CD4-positive, alpha-beta memory T cell (primary cell): ENCODE results near the gene JMJD8. TPM values are rescaled to one million over a fixed set of nuclear protein-coding genes. Genes with fewer than 3 reads are reported as not detected.

Experiments used
- CTCF ChIA-PET: fragments of 350-600 bp; sonication (Branson Sonifier 250); formaldehyde crosslinking; loops from one replicate; lab custom pipeline; 2021; ENCODE audit warnings: inconsistent platforms; ENCODE audit not compliant: partially characterized antibody; lab: Charles Lee
- POLR2A ChIA-PET: fragments of 350-600 bp; sonication (Branson Sonifier 250); formaldehyde crosslinking; loops from one replicate; lab custom pipeline; 2021; ENCODE audit not compliant: partially characterized antibody; lab: Charles Lee
- DNase-seq, 5 donors: peaks; one replicate each; pipeline versions ENCODE4 v3.0.0 to v3.0.0-alpha.2; 2020 to 2022; ENCODE audit warnings: mixed read lengths in 1 of 5
- H3K27ac ChIP-seq: one replicate; pipeline ENCODE4 v1.7.0; 2013; ENCODE audit warnings: low read depth, low read length
- H3K27me3 ChIP-seq: 2 replicates; pipeline ENCODE4 v1.7.0; 2013; ENCODE audit warnings: mild to moderate bottlenecking, low read length, moderate library complexity; ENCODE audit not compliant: insufficient read depth
- H3K36me3 ChIP-seq: 2 replicates; pipeline ENCODE4 v1.7.0; 2013; ENCODE audit warnings: mild to moderate bottlenecking, low read length, moderate library complexity; ENCODE audit not compliant: insufficient read depth
- H3K4me1 ChIP-seq: 2 replicates; pipeline ENCODE4 v1.7.0; 2013; ENCODE audit warnings: mild to moderate bottlenecking, low read length, moderate library complexity; ENCODE audit not compliant: insufficient read depth
- H3K4me3 ChIP-seq, 2 donors: one replicate each; pipeline ENCODE4 v1.7.0; 2013; ENCODE audit warnings: low read length in 2 of 2, mild to moderate bottlenecking in 1 of 2
- H3K9me3 ChIP-seq, 2 donors: one replicate each; pipeline ENCODE4 v1.7.0; 2013; ENCODE audit warnings: low read length in 2 of 2, control low read depth in 1 of 2; ENCODE audit not compliant: control insufficient read depth in 1 of 2
- H3K27ac Mint-ChIP-seq, 7 donors: one replicate each; pipeline ENCODE4 v1.8.0; 2020 to 2021; ENCODE audit warnings: mixed read lengths in 7 of 7, mild to moderate bottlenecking in 6 of 7, inconsistent platforms in 3 of 7, moderate library complexity in 3 of 7
- H3K27me3 Mint-ChIP-seq, 2 donors: one replicate each; pipeline ENCODE4 v1.8.0; 2020 to 2021; ENCODE audit warnings: mixed read lengths in 2 of 2
- H3K36me3 Mint-ChIP-seq, 2 donors: one replicate each; pipeline ENCODE4 v1.8.0; 2020 to 2021; ENCODE audit warnings: mixed read lengths in 2 of 2, inconsistent platforms in 1 of 2, mild to moderate bottlenecking in 1 of 2
- H3K4me1 Mint-ChIP-seq, 4 donors: one replicate each; pipeline ENCODE4 v1.8.0; 2020 to 2021; ENCODE audit warnings: mixed read lengths in 4 of 4, mild to moderate bottlenecking in 1 of 4
- H3K4me3 Mint-ChIP-seq, 8 donors: one replicate each; pipeline ENCODE4 v1.8.0; 2020 to 2021; ENCODE audit warnings: mixed read lengths in 8 of 8, mild to moderate bottlenecking in 7 of 8, moderate library complexity in 6 of 8, inconsistent platforms in 3 of 8
- H3K9me3 Mint-ChIP-seq, 8 donors: one replicate each; pipeline ENCODE4 v1.8.0; 2020 to 2021; ENCODE audit warnings: mixed read lengths in 8 of 8, mild to moderate bottlenecking in 5 of 8, inconsistent platforms in 3 of 8, moderate library complexity in 1 of 8
- intact Hi-C: fragments of 100-400 bp; cut with micrococcal nuclease; formaldehyde crosslinking; loops from one replicate; pipeline ENCODE4 v1.15.1; 2023
- polyA plus RNA-seq, 2 donors: library from polyadenylated mRNA; unstranded; fragments of 300-500 nt; fragmentation: Illumina TruSeq; gene quantifications; one replicate each; pipeline ENCODE4 v1.2.3, GENCODE V29; 2021
- total RNA-seq, 2 experiments: library from RNA; stranded (reverse); gene quantifications; one replicate each; pipeline ENCODE4 v1.2.3, GENCODE V29; 2021

JMJD8 gene
- total and polyA plus RNA-seq, 4 experiments from 2014 or later, result 43.9 to 60.3 (median 47.0) TPM

DNA sequence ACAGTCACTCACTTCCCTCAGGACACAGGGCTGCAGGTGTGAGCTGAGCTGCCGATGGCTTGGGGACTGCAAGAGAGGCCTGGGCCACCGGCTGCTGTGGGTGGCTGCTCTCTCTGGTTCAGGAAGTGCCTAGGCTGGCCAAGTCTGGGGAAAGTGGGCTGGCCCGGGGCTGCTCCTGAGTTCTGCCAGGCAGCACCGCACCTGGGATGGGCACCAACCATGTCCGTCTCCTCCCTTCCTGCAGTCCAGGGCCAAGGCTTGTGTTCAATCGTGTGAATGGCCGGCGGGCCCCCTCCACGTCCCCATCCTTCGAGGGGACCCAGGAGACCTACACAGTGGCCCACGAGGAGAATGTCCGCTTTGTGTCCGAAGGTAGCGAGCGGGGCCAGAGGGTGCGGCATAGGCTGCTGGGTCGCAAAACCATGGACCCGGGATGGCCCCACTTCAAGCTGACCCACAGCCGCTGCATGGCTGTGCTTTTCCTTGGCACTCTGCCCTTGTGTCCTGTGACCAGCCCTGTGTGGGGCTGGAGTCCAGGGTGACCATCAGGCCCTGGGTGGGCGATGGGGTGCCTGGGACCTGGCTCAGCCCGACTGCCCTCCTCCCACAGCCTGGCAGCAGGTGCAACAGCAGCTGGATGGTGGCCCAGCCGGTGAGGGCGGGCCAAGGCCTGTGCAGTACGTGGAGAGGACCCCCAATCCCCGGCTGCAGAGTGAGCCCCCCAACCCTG lies 36.8 kb downstream of the JMJD8 start:
- no peak overlapping the region for H3K27ac Mint-ChIP-seq
- CTCF ChIA-PET, result interaction anchor here (1.5 kb wide), 1 partner anchor 11 kb away, joined by 8 read pairs; the partner anchor contains the start of gene METTL26
- no peaks in the 10 kb centered on the region for H3K9me3 ChIP-seq
- POLR2A ChIA-PET, result interaction anchor here (0.8 to 1.4 kb wide), 6 partner anchors 9 to 48 kb away, joined by 3 to 8 read pairs (median 4); partner anchors contain the start of genes JMJD8, METTL26 and WDR24
- H3K9me3 Mint-ChIP-seq, result no peaks in the 10 kb centered on the region
- H3K4me1 ChIP-seq, result peaks cover 24% of the 10 kb centered on the region
- intact Hi-C loops, result loop anchor here (5.0 kb wide), 1 partner anchor 140 kb away; the partner anchor contains the start of genes CHTF18 and RPUSD1
- peaks cover 0 to 40% (median 8%) of the 10 kb centered on the region in 4 donors for H3K4me1 Mint-ChIP-seq
- no peaks in the 10 kb centered on the region for H3K36me3 Mint-ChIP-seq
- no peak overlapping the region for H3K27ac ChIP-seq
- no peaks in the 10 kb centered on the region for H3K36me3 ChIP-seq
- H3K4me3 Mint-ChIP-seq, result no peak overlapping the region
- no peak overlapping the region for H3K4me3 ChIP-seq
- H3K27me3 ChIP-seq, result no peaks in the 10 kb centered on the region
- DNase-seq, result no peak
- H3K27me3 Mint-ChIP-seq, result no peaks in the 10 kb centered on the region

DNA sequence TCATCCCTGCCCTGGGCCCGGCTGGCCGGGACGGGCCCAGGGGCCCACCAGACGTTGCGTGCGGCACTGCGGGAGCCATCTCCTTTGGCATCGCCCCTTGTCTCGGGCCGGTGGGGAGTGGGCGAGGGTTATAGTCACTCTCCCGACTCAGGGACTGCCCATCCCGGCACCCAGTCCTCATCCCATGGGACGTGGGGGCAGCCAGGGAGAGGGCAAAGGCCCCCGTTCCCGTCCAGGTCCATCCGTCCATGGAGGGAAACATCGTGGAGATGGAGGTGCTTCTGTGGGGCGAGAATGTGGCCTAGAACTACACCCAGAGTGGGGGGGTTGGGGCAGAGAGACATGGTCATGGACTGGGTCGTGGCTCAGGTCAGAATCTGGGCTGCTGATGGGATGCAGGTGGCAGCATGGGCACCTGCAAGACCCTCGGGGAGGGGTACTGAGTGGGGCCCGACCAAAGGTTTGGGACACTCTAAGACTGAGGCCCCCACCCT lies 37.4 kb downstream of the JMJD8 start:
- H3K27ac ChIP-seq, result no peak overlapping the region
- CTCF ChIA-PET, result no interaction called here
- H3K36me3 ChIP-seq, result no peaks in the 10 kb centered on the region
- H3K4me3 Mint-ChIP-seq, result peak overlapping the region in 1 of 8 donors; percentile 28
- H3K27me3 Mint-ChIP-seq, result no peaks in the 10 kb centered on the region
- DNase-seq, result no peak
- H3K27me3 ChIP-seq, result no peaks in the 10 kb centered on the region
- peaks cover 0 to 40% (median 8%) of the 10 kb centered on the region in 4 donors for H3K4me1 Mint-ChIP-seq
- H3K4me3 ChIP-seq, result no peak overlapping the region
- H3K9me3 ChIP-seq, result no peaks in the 10 kb centered on the region
- H3K36me3 Mint-ChIP-seq, result no peaks in the 10 kb centered on the region
- H3K4me1 ChIP-seq, result peaks cover 24% of the 10 kb centered on the region
- intact Hi-C loops, result loop anchor here (5.0 kb wide), 1 partner anchor 141 kb away; the partner anchor contains the start of genes CHTF18 and RPUSD1
- H3K9me3 Mint-ChIP-seq, result no peaks in the 10 kb centered on the region
- H3K27ac Mint-ChIP-seq, result peak overlapping the region in 2 of 7 donors; percentile 18 to 41
- POLR2A ChIA-PET, result interaction anchor here (1.3 kb wide), 1 partner anchor 10 kb away, joined by 4 read pairs; the partner anchor contains the start of gene METTL26

DNA sequence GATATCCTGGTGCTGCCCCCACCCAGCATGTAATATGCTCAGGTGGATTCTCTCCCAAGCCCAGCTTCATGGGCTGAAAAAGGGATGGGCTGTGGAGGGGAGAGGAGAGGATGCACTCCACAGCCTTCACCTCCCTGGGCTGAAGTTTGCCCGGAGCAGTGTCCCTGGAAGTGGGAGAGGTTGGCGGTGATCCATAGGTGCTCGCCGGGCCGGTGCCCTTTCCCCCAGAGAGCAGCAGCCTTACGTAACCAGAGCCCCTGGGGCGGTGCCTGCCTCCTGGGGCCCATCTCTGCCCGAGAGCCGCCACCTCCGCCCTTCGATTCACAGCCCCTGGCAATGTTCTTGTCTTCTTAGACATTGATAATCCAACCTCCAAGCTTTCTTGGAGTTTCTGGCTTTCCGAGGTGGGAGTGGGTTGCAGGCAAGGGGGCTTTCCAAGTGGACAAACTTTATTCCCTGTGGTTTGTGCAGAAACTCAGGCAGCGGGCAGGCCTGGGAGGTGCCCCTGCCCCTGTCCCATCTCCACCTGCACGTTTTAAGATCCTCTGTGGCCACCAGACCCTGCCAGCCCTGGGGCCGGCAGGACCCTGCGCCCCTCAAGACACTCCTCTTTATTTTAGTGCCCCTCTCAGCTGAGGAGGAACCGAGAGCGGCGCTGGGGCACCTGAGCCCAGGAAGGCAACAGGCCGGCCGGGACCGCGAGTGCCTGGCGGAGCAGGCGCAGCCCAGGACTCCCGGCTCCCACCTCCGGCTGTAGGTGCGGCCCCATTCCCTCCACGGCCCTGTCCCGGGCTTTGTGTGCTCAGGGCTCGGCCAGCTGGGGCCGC lies 38.1 kb downstream of the JMJD8 start:
- peak overlapping the region in 1 of 7 donors; percentile 69 for H3K27ac Mint-ChIP-seq
- peaks cover 0 to 40% (median 8%) of the 10 kb centered on the region in 4 donors for H3K4me1 Mint-ChIP-seq
- H3K9me3 ChIP-seq, result no peaks in the 10 kb centered on the region
- H3K36me3 Mint-ChIP-seq, result no peaks in the 10 kb centered on the region
- H3K36me3 ChIP-seq, result no peaks in the 10 kb centered on the region
- H3K4me3 Mint-ChIP-seq, result no peak overlapping the region
- no peak for DNase-seq
- POLR2A ChIA-PET, result interaction anchor here (1.3 kb wide), 1 partner anchor 9 kb away, joined by 4 read pairs; the partner anchor contains the start of gene METTL26
- no peaks in the 10 kb centered on the region for H3K9me3 Mint-ChIP-seq
- H3K27me3 ChIP-seq, result no peaks in the 10 kb centered on the region
- intact Hi-C loops, result loop anchor here (5.0 kb wide), 1 partner anchor 141 kb away; the partner anchor contains the start of genes CHTF18 and RPUSD1
- CTCF ChIA-PET, result no interaction called here
- H3K27ac ChIP-seq, result no peak overlapping the region
- peaks cover 29% of the 10 kb centered on the region for H3K4me1 ChIP-seq
- no peaks in the 10 kb centered on the region for H3K27me3 Mint-ChIP-seq
- H3K4me3 ChIP-seq, result no peak overlapping the region

- no peaks in the 10 kb centered on the region for H3K27me3 ChIP-seq
- H3K27ac ChIP-seq, result no peak overlapping the region
- CTCF ChIA-PET, result no interaction called here
- intact Hi-C loops, result no loop called here
- no peaks in the 10 kb centered on the region for H3K27me3 Mint-ChIP-seq
- POLR2A ChIA-PET, result no interaction called here
- no peak for DNase-seq
- H3K4me3 ChIP-seq, result no peak overlapping the region
- peaks cover 30% of the 10 kb centered on the region for H3K4me1 ChIP-seq
- no peaks in the 10 kb centered on the region for H3K36me3 ChIP-seq
- peak overlapping the region in 6 of 8 donors; percentile 30 to 72 (median 58) for H3K4me3 Mint-ChIP-seq
- H3K27ac Mint-ChIP-seq, result peak overlapping the region in 1 of 7 donors; percentile 35
- H3K36me3 Mint-ChIP-seq, result no peaks in the 10 kb centered on the region
- H3K4me1 Mint-ChIP-seq, result peaks cover 0 to 34% (median 7%) of the 10 kb centered on the region in 4 donors
- no peaks in the 10 kb centered on the region for H3K9me3 Mint-ChIP-seq
- no peaks in the 10 kb centered on the region for H3K9me3 ChIP-seq
These were observed 39.6 kb downstream of the JMJD8 start for GRCh38 chr16:644556-644955.

- no peaks in the 10 kb centered on the region for H3K27me3 ChIP-seq
- H3K27ac Mint-ChIP-seq, result peak overlapping the region in 1 of 7 donors; percentile 32
These were observed 41.1 kb downstream of the JMJD8 start for GRCh38 chr16:643050-643368.

DNA sequence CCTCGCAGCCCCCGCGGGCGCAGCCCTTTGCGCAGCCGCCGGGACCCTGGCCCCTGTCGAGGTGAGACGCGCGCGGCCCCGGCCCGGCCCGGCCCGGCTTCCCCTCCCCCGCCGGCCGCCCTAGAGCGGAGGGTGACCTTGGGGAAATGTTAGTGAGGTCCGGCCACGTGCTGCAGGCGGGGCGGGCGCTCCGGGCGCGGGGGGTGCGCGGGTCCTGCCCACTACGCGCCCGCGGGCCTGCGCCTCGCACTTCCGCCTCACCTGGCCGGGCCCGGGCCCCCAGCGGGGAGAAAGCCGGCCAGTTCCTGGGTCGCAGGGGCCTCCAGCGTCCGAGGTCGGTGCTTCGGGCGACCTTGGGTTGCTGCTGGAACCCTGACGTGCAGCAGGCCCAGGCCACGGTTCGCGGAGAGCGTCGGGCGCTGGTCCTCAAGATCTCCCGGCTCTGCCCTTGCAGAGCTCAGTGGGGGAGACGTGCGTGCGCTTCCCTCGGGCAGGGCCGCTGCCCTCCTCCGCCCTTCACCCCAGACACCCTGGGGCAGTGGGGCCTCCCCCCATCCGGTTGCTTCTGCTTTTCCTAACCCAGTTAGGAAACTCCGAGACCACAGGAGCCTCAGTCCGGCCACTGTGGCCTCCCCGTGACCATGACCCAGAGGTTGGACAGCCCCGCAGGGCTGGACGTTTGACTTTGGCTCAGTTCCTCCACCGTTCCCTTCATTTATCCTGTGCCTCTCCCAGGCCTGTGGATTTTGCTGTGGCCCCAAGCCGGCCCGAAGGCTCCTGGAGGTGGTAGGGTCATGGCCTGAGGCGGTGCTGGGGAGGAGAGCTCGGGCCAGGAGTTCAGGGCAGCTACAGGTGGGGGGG lies 41.7 kb downstream of the JMJD8 start:
- ChIA-PET POLR2A (interaction anchor here (0.7 to 1.6 kb wide), 4 partner anchors 26 to 53 kb away, joined by 4 to 6 read pairs (median 6); partner anchors contain the start of genes RHBDL1, RHOT2 and STUB1), CTCF (interaction anchor here (0.8 kb wide), 1 partner anchor 26 kb away, joined by 3 read pairs; the partner anchor contains the start of gene RHOT2)
- H3K4me3 Mint-ChIP-seq, result peak overlapping the region; percentile 54 to 71 (median 66)
- intact Hi-C loops, result no loop called here
- no peaks in the 10 kb centered on the region for H3K27me3 Mint-ChIP-seq
- peak overlapping the region in 2 of 7 donors; percentile 32 to 70 for H3K27ac Mint-ChIP-seq
- no peaks in the 10 kb centered on the region for H3K9me3 Mint-ChIP-seq
- Histone ChIP-seq H3K4me3 (peak overlapping the region; percentile 17 to 45), H3K9me3 (no peaks in the 10 kb centered on the region), H3K36me3 (no peaks in the 10 kb centered on the region), H3K27ac (no peak overlapping the region), H3K4me1 (peaks cover 20% of the 10 kb centered on the region), H3K27me3 (no peaks in the 10 kb centered on the region)
- peak in 3 of 5 donors; percentile 18 to 28 (median 23) for DNase-seq
- no peaks in the 10 kb centered on the region for H3K36me3 Mint-ChIP-seq
- peaks cover 0 to 30% (median under 1%) of the 10 kb centered on the region in 4 donors for H3K4me1 Mint-ChIP-seq

More at GRCh38 chr16:643050-643368, 41.1 kb downstream of the JMJD8 start:
- ChIA-PET POLR2A (interaction anchor here (1.1 to 1.6 kb wide), 4 partner anchors 25 to 37 kb away, joined by 3 to 6 read pairs (median 6); partner anchors contain the start of genes RHBDL1, RHOT2 and STUB1), CTCF (no interaction called here)
- H3K36me3 Mint-ChIP-seq, result no peaks in the 10 kb centered on the region
- intact Hi-C loops, result no loop called here
- no peak overlapping the region for H3K4me3 ChIP-seq
- H3K27ac ChIP-seq, result no peak overlapping the region
- DNase-seq, result no peak
- H3K4me3 Mint-ChIP-seq, result peak overlapping the region in 7 of 8 donors; percentile 54 to 67 (median 65)
- no peaks in the 10 kb centered on the region for H3K9me3 ChIP-seq
- H3K4me1 Mint-ChIP-seq, result peaks cover 0 to 28% (median 3%) of the 10 kb centered on the region in 4 donors
- H3K9me3 Mint-ChIP-seq, result no peaks in the 10 kb centered on the region
- no peaks in the 10 kb centered on the region for H3K27me3 Mint-ChIP-seq
- no peaks in the 10 kb centered on the region for H3K36me3 ChIP-seq
- peaks cover 23% of the 10 kb centered on the region for H3K4me1 ChIP-seq
